ENCODE data around the gene DGKB. TPM values are rescaled to one million over a fixed set of nuclear protein-coding genes. Genes with fewer than 3 reads are reported as not detected.

Gene DGKB
- total RNA-seq, 4 donors from 2014 or later = 4.4 to 33.1 (median 9.3) TPM

DNA sequence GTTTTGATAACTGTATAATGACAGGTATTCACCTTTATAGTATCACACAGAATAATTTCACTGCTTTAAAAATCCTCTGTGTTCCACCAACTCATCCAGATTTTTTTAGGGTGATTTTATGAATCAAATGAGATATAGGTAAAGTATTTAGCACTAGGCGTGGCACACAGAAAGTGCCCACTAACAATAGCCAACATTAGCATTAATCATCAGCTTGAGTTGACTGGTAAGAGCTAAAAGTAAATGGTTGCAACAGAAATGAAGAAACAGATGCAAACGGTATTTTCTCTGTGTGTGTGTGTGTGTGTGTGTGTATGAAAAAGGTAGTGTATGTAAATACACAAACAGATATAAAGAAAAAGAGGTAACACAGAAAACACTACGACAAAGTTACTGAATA lies 534.3 kb downstream of the DGKB start:
- Histone ChIP-seq H3K36me3 (no peaks in the 10 kb centered on the region), H3K4me1 (no peaks in the 10 kb centered on the region), H3K9me3 (no peaks in the 10 kb centered on the region), H3K27me3 (no peaks in the 10 kb centered on the region), H3K4me3 (no peak overlapping the region), H3K27ac (no peak overlapping the region)
- no peak for TF ChIP-seq POLR2A (IDR thresholded peaks at IDR 0.05)
- TF ChIP-seq, protein P1, sequence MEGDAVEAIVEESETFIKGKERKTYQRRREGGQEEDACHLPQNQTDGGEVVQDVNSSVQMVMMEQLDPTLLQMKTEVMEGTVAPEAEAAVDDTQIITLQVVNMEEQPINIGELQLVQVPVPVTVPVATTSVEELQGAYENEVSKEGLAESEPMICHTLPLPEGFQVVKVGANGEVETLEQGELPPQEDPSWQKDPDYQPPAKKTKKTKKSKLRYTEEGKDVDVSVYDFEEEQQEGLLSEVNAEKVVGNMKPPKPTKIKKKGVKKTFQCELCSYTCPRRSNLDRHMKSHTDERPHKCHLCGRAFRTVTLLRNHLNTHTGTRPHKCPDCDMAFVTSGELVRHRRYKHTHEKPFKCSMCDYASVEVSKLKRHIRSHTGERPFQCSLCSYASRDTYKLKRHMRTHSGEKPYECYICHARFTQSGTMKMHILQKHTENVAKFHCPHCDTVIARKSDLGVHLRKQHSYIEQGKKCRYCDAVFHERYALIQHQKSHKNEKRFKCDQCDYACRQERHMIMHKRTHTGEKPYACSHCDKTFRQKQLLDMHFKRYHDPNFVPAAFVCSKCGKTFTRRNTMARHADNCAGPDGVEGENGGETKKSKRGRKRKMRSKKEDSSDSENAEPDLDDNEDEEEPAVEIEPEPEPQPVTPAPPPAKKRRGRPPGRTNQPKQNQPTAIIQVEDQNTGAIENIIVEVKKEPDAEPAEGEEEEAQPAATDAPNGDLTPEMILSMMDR (IDR thresholded peaks at IDR 0.05) = no peak
- intact Hi-C loops (cut with DNase I; ENCODE audit: low total_unique reads) = no loop called here
- no peak for DNase-seq

DNA sequence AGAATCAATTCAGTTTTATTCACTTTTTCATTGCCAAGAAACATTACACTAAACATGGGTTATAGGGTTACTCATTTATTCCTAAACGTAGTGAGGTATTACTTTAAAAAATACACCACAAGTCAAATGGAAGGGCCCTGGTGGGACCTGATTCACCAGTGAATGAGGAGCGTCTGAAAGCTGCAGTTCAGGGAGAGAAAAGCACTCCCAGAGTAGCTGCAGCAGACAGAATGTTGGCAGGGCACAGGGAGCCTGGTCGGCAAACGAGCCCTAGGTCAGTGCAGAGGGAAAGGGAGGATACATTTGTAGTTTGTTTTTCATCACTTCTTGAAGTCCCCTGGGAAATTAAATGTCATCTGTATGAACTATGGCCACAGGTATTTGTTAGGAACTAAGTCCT lies 551.4 kb downstream of the DGKB start:
- no peak for DNase-seq
- no peaks in the 10 kb centered on the region for H3K9me3 ChIP-seq
- no peaks in the 10 kb centered on the region for H3K27me3 ChIP-seq
- no peaks in the 10 kb centered on the region for H3K36me3 ChIP-seq
- H3K27ac ChIP-seq = no peak overlapping the region
- intact Hi-C loops (cut with DNase I; ENCODE audit: low total_unique reads) = no loop called here
- H3K4me3 ChIP-seq = no peak overlapping the region
- TF ChIP-seq, protein P1 (IDR thresholded peaks at IDR 0.05) = no peak
- TF ChIP-seq POLR2A (IDR thresholded peaks at IDR 0.05) = no peak
- H3K4me1 ChIP-seq = no peaks in the 10 kb centered on the region

DNA sequence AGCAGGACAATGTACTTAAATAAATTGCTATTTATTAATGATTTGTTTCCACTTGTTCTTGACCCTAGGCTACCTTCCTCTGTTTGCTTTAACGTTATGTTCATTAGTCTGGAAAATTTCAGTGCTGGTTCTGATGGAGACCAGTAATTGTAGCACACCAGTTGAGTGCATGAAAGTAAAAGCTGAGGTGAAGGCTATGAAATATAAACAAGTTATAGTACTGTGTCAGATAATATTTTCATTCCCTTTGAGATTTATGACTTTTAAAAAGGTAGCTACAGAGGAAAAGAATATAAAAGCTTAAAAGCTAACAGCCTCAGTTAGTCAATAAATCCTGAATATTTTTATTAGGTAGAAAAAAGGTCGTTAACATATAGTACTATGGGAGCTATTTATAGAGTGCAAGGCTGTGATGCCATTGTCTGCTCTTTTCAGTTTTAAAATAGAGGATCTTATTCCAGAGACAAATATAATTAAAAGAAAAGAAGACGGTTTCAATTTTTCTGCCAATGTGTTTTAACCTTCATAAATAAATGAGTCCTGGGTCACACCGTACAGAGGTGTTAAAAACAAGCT lies 561.3 kb downstream of the DGKB start:
- intact Hi-C loops (cut with DNase I; ENCODE audit: low total_unique reads) = no loop called here
- TF ChIP-seq, protein P1 (IDR thresholded peaks at IDR 0.05) = no peak
- TF ChIP-seq POLR2A (IDR thresholded peaks at IDR 0.05) = no peak

DNA sequence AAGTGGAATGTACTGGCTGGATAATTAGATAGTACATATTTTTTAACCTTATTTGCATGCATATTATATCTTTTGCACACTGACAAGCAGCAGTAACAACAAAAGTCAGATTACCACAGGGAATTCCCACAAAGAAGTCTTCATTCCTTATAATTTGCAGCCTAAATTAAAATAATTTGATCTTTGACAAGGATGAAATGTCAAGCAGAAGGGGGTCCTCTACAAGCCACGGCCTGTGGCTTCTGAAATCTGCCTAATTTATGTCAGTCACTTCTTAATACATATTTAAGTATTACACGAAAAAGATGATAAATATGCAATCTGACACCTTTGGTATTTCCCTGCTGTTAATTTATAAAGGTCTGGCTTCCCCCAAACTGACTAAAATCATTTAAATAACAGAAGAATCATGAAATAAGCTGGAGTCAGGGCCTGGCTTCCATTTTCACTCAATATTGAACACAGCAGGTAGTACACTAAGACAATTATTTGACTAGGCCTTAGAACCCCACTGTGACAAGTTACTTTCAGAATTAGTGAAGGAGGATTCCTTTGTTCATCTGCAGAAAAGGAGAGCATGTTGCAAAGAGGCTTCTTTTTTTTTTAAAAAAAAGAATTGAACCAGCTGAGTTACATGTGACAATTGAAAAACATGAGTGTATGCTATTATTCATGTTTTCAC lies 562.0 kb downstream of the DGKB start:
- H3K27ac ChIP-seq = no peak overlapping the region
- intact Hi-C loops (cut with DNase I; ENCODE audit: low total_unique reads) = no loop called here
- no peak for TF ChIP-seq POLR2A (IDR thresholded peaks at IDR 0.05)
- TF ChIP-seq, protein P1 (IDR thresholded peaks at IDR 0.05) = no peak
- no peak overlapping the region for H3K4me3 ChIP-seq
- no peaks in the 10 kb centered on the region for H3K27me3 ChIP-seq
- H3K36me3 ChIP-seq = no peaks in the 10 kb centered on the region
- DNase-seq = no peak
- no peaks in the 10 kb centered on the region for H3K9me3 ChIP-seq
- H3K4me1 ChIP-seq = no peaks in the 10 kb centered on the region

More for the DNA sequence above, 561.3 kb downstream of the DGKB start:
- Histone ChIP-seq H3K36me3 (no peaks in the 10 kb centered on the region), H3K4me3 (no peak overlapping the region), H3K27me3 (no peaks in the 10 kb centered on the region), H3K9me3 (no peaks in the 10 kb centered on the region), H3K4me1 (no peaks in the 10 kb centered on the region), H3K27ac (no peak overlapping the region)
- no peak for DNase-seq

DNA sequence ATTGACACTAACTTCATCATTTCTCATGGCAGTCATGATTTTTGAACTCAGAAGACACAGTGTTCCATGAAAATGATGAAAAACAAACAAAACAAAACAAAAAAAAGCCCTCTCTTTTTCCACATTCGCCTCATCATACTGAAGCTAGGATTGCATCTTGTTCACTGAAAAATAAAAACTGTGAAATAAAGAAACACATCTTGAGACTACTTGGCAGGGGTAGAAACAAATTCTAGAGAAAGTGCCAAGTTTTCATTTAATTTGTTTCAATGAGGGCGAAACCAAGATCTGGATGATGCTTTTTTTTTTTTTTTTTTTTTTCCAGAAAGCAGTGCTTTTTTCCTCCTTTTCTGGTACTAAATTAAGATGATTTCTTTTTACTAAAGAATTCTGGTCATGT lies 562.7 kb downstream of the DGKB start:
- Histone ChIP-seq H3K27ac (no peak overlapping the region), H3K4me3 (no peak overlapping the region), H3K36me3 (no peaks in the 10 kb centered on the region), H3K27me3 (no peaks in the 10 kb centered on the region), H3K9me3 (no peaks in the 10 kb centered on the region), H3K4me1 (no peaks in the 10 kb centered on the region)
- no peak for DNase-seq
- TF ChIP-seq, protein P1 (IDR thresholded peaks at IDR 0.05) = no peak
- no peak for TF ChIP-seq POLR2A (IDR thresholded peaks at IDR 0.05)
- intact Hi-C loops (cut with DNase I; ENCODE audit: low total_unique reads) = no loop called here
